Mammary epithelial cell (primary cell): ENCODE results near the gene TPX2.

Experiments
- EZH2 ChIP-seq: IDR thresholded peaks from 2 replicates; pipeline ENCODE4 v1.6.1; 2012; ENCODE audit warnings: low read length, inconsistent platforms, borderline replicate concordance
- TF ChIP-seq, protein P1 (sequence below), 2 donors: IDR thresholded peaks in 1 of 2; conservative IDR thresholded peaks in 1 of 2; 2 replicates each; pipeline ENCODE4 v1.5.1; 2011 to 2012; ENCODE audit warnings: inconsistent platforms in 2 of 2, low read length in 2 of 2, mild to moderate bottlenecking in 2 of 2, control low read depth in 1 of 2, low read depth in 1 of 2; ENCODE audit not compliant: insufficient read depth in 1 of 2; ENCODE audit errors: extremely low read depth in 1 of 2

DNA sequence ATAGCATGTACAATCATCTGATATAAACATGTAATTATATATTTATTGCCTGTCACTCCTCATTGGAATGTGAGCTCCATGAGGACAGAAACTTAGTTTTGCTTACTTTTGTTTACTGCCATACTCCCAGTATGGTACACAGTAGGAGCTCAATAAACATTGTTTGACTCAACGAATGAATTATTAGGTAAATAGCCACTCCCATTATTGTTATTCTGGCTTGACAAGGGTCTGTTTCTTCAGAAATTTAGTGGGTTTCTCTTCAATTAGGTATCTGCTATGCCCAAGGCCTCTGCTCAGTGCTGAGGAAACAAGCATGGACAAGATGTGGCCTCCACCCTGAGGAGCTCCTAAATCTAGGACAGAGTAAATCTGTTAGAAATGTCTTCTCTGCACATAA, 22.7 kb upstream of the TPX2 start:
- TF ChIP-seq, protein P1, sequence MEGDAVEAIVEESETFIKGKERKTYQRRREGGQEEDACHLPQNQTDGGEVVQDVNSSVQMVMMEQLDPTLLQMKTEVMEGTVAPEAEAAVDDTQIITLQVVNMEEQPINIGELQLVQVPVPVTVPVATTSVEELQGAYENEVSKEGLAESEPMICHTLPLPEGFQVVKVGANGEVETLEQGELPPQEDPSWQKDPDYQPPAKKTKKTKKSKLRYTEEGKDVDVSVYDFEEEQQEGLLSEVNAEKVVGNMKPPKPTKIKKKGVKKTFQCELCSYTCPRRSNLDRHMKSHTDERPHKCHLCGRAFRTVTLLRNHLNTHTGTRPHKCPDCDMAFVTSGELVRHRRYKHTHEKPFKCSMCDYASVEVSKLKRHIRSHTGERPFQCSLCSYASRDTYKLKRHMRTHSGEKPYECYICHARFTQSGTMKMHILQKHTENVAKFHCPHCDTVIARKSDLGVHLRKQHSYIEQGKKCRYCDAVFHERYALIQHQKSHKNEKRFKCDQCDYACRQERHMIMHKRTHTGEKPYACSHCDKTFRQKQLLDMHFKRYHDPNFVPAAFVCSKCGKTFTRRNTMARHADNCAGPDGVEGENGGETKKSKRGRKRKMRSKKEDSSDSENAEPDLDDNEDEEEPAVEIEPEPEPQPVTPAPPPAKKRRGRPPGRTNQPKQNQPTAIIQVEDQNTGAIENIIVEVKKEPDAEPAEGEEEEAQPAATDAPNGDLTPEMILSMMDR (conservative IDR thresholded peaks at IDR 0.05 in 1 of 2, IDR thresholded peaks at IDR 0.05 in 1 of 2; ENCODE audit: extremely low read depth in 1 of 2, insufficient read depth in 1 of 2, low read depth in 1 of 2, low read length in 2 of 2), result no peak
- no peak for TF ChIP-seq EZH2
